H1 (cell line): ENCODE data around the gene PDPK1. TPM values are rescaled to one million over a fixed set of nuclear protein-coding genes. Genes with fewer than 3 reads are reported as not detected.
"Not testable (repeated sequence)": the region's sequence is repeated elsewhere in the genome, so short reads cannot be mapped to it uniquely, and the experiment has no call there.

Experiments used
- CTCF ChIA-PET: fragments of 300-600 bp; sonication (Branson Sonifier 250); formaldehyde crosslinking; loops from one replicate; lab custom pipeline; 2021; ENCODE audit not compliant: partially characterized antibody; lab: Charles Lee
- POLR2A ChIA-PET: fragments of 300-600 bp; sonication (Branson Sonifier 250); formaldehyde crosslinking; loops from one replicate; lab custom pipeline; 2021; ENCODE audit warnings: inconsistent platforms; ENCODE audit not compliant: partially characterized antibody; lab: Charles Lee
- DNase-seq, 2 experiments: peaks; one replicate each; pipeline versions ENCODE4 v3.0.0 to v3.0.0-alpha.2; 2010 to 2022; ENCODE audit warnings: low spot score in 2 of 2, low read depth in 1 of 2, mixed read lengths in 1 of 2
- FAIRE-seq: peaks from 2 replicates; lab custom pipeline; 2011; peaks lifted over from hg19 to GRCh38; lab: Jason Lieb, UNC
- H2AFZ ChIP-seq: 2 replicates; pipeline ENCODE4 v1.8.1; 2012; ENCODE audit warnings: low read length, inconsistent platforms
- H2AK5ac ChIP-seq: 2 replicates; pipeline ENCODE4 v1.6.1; 2013; ENCODE audit warnings: low read depth, low read length
- H2BK120ac ChIP-seq: replicated peaks from 2 replicates; pipeline ENCODE3; 2013; ENCODE audit warnings: low read depth, low read length, inconsistent platforms
- H2BK12ac ChIP-seq: 2 replicates; pipeline ENCODE4 v1.6.1; 2013; ENCODE audit warnings: low read depth, low read length
- H2BK15ac ChIP-seq: 2 replicates; pipeline ENCODE4 v1.6.1; 2013; ENCODE audit warnings: low read length
- H2BK20ac ChIP-seq: 2 replicates; pipeline ENCODE4 v1.6.1; 2013; ENCODE audit warnings: low read length
- H2BK5ac ChIP-seq: 2 replicates; pipeline ENCODE4 v1.6.1; 2013; ENCODE audit warnings: low read depth, low read length
- H3K14ac ChIP-seq: 2 replicates; pipeline ENCODE4 v1.6.1; 2013; ENCODE audit warnings: inconsistent platforms; ENCODE audit not compliant: insufficient read length
- H3K18ac ChIP-seq: 2 replicates; pipeline ENCODE4 v1.6.1; 2013; ENCODE audit warnings: low read length; ENCODE audit errors: extremely low read depth
- H3K23ac ChIP-seq: 2 replicates; pipeline ENCODE4 v1.6.1; 2013; ENCODE audit warnings: inconsistent platforms; ENCODE audit not compliant: insufficient read length
- H3K23me2 ChIP-seq: 2 replicates; pipeline ENCODE4 v1.6.1; 2013; ENCODE audit warnings: low read depth, low read length
- H3K27ac ChIP-seq: 2 replicates; pipeline ENCODE4 v1.6.1; 2011; ENCODE audit warnings: low read depth, low read length, inconsistent platforms
- H3K27me3 ChIP-seq, 4 experiments: replicated peaks in 1 of 4; 1 replicate in 1 of 4; 2 replicates in 3 of 4; pipeline versions ENCODE4 v1.6.1 to v1.8.1; 2011 to 2013; ENCODE audit warnings: low read length in 3 of 4, mild to moderate bottlenecking in 3 of 4, inconsistent platforms in 2 of 4, mixed read lengths in 2 of 4, moderate library complexity in 1 of 4; ENCODE audit not compliant: control insufficient read depth in 3 of 4, insufficient read depth in 3 of 4; ENCODE audit errors: extremely low read depth in 1 of 4
- H3K36me3 ChIP-seq, 4 experiments: 2 replicates each; pipeline versions ENCODE4 v1.6.1 to v1.8.1; 2011 to 2013; ENCODE audit warnings: mild to moderate bottlenecking in 4 of 4, low read length in 3 of 4, moderate library complexity in 2 of 4, control low read depth in 1 of 4, inconsistent platforms in 1 of 4; ENCODE audit not compliant: insufficient read depth in 4 of 4, control insufficient read depth in 2 of 4
- H3K4ac ChIP-seq: replicated peaks from 2 replicates; pipeline ENCODE3; 2013; ENCODE audit warnings: low read length, low read depth, mixed read lengths, inconsistent platforms; ENCODE audit not compliant: insufficient read length
- H3K4me1 ChIP-seq, 4 experiments: replicated peaks in 1 of 4; 1 replicate in 1 of 4; 2 replicates in 3 of 4; pipeline versions ENCODE4 v1.6.1 to v1.8.1; 2011 to 2013; ENCODE audit warnings: low read length in 3 of 4, inconsistent platforms in 2 of 4, mixed read lengths in 1 of 4; ENCODE audit not compliant: insufficient read depth in 4 of 4, control insufficient read depth in 3 of 4
- H3K4me2 ChIP-seq, 2 experiments: 2 replicates each; pipeline versions ENCODE4 v1.6.1 to v1.8.1; 2011 to 2013; ENCODE audit warnings: low read depth in 2 of 2, low read length in 2 of 2, control low read depth in 1 of 2, inconsistent platforms in 1 of 2, mild to moderate bottlenecking in 1 of 2; ENCODE audit not compliant: insufficient read depth in 1 of 2
- H3K4me3 ChIP-seq, 4 experiments: fragments of 200-600, 300-600 bp in 1 of 4; sonication (generic), shearing (Covaris generic), sonication (Bioruptor Twin) in 1 of 4; 2 replicates each; pipeline versions ENCODE4 v1.5.1 to v1.8.1; 2011 to 2016; ENCODE audit warnings: low read length in 4 of 4, low read depth in 3 of 4, control low read depth in 2 of 4, inconsistent platforms in 2 of 4, mild to moderate bottlenecking in 2 of 4, mixed read lengths in 1 of 4, moderate library complexity in 1 of 4; ENCODE audit not compliant: insufficient read depth in 2 of 4; ENCODE audit errors: extremely low read depth in 1 of 4
- H3K56ac ChIP-seq: replicated peaks from 2 replicates; pipeline ENCODE3; 2013; ENCODE audit warnings: low read depth, mild to moderate bottlenecking, mixed read lengths, low read length, inconsistent platforms; ENCODE audit not compliant: insufficient read length
- H3K79me1 ChIP-seq: 2 replicates; pipeline ENCODE4 v1.6.1; 2013; ENCODE audit warnings: low read depth, low read length, control low read depth
- H3K79me2 ChIP-seq, 2 experiments: 2 replicates each; pipeline versions ENCODE4 v1.6.1 to v1.8.1; 2012 to 2013; ENCODE audit warnings: low read length in 2 of 2, mild to moderate bottlenecking in 2 of 2, inconsistent platforms in 1 of 2; ENCODE audit not compliant: insufficient read depth in 2 of 2, control insufficient read depth in 1 of 2
- H3K9ac ChIP-seq, 4 experiments: replicated peaks in 1 of 4; 1 replicate in 1 of 4; 2 replicates in 3 of 4; pipeline versions ENCODE4 v1.6.1 to v1.8.1; 2011 to 2013; ENCODE audit warnings: low read depth in 3 of 4, low read length in 3 of 4, control low read depth in 2 of 4, mild to moderate bottlenecking in 2 of 4, moderate library complexity in 2 of 4, inconsistent platforms in 1 of 4; ENCODE audit errors: extremely low read depth in 1 of 4
- H3K9me3 ChIP-seq, 2 experiments: 2 replicates each; pipeline versions ENCODE4 v1.6.1 to v1.8.1; 2012 to 2013; ENCODE audit warnings: mild to moderate bottlenecking in 2 of 2, moderate library complexity in 2 of 2, control low read depth in 1 of 2, inconsistent platforms in 1 of 2, low read depth in 1 of 2, low read length in 1 of 2, mixed read lengths in 1 of 2; ENCODE audit not compliant: insufficient read depth in 2 of 2
- H4K20me1 ChIP-seq, 2 experiments: replicated peaks in 1 of 2; 2 replicates each; pipeline versions ENCODE3 to v1.8.1; 2011 to 2013; ENCODE audit warnings: inconsistent platforms in 2 of 2, low read length in 2 of 2, mild to moderate bottlenecking in 1 of 2; ENCODE audit not compliant: insufficient read depth in 2 of 2, control insufficient read depth in 1 of 2
- H4K5ac ChIP-seq: 2 replicates; pipeline ENCODE4 v1.6.1; 2013; ENCODE audit warnings: low read length, low read depth, mixed read lengths, inconsistent platforms; ENCODE audit not compliant: insufficient read length
- H4K8ac ChIP-seq: 2 replicates; pipeline ENCODE4 v1.8.0; 2013; ENCODE audit warnings: mild to moderate bottlenecking, moderate library complexity, low read length, inconsistent platforms; ENCODE audit not compliant: insufficient read depth; ENCODE audit errors: extremely low read depth
- H4K91ac ChIP-seq: replicated peaks from 2 replicates; pipeline ENCODE3; 2013; ENCODE audit warnings: low read length, mixed read lengths, inconsistent platforms; ENCODE audit not compliant: insufficient read length
- WGBS, 2 experiments: shearing (Covaris generic) in 1 of 2; methylation state at CpG; one replicate each; pipeline versions ENCODE4 v1.1.6 to v1.1.7; 2013 to 2015; ENCODE audit warnings: low lambda C conversion rate in 2 of 2, mixed read lengths in 2 of 2, inconsistent platforms in 1 of 2, low coverage in 1 of 2, missing lambda C conversion rate in 1 of 2; ENCODE audit not compliant: insufficient replicate concordance in 2 of 2, insufficient coverage in 1 of 2, insufficient read length in 1 of 2; ENCODE audit errors: extremely low coverage in 1 of 2, missing lambda C conversion rate in 1 of 2; 5-methylcytosine and 5-hydroxymethylcytosine counted together
- polyA plus RNA-seq, 7 experiments: library from polyadenylated mRNA; depleted of rRNA in 3 of 7; stranded (reverse) in 5 of 7; unstranded in 2 of 7; fragments of >200 nt in 5 of 7; fragments of 200-250 nt in 2 of 7; gene quantifications; 1 replicate in 5 of 7; 2 replicates in 1 of 7; 4 replicates in 1 of 7; pipeline versions ENCODE4 v1.2.1 to v1.2.3, GENCODE V29; 2011 to 2013; ENCODE audit warnings: missing spikeins in 2 of 7, mixed read lengths in 2 of 7
- total RNA-seq: library from RNA; stranded (reverse); fragmentation: NEBNext Ultra II Directional; extraction: Animal tissue kit (Norgen Biotek cat#: 25700); gene quantifications from 2 replicates; pipeline ENCODE4 v1.2.1, GENCODE V29; 2021

The PDPK1 gene
- total and polyA plus RNA-seq, 2 of the 8 experiments (the other 6 are each of a cell fraction or from before 2014, with no cell fraction given): 17.1 to 27.8 TPM

- 77% methylated on average over 13 of the region's 16 CpGs; no CpG with 5 or more reads in 1 of the 2 experiments for WGBS, 2 experiments
- not testable (repeated sequence) for H2AFZ ChIP-seq
- H4K20me1 ChIP-seq: peaks cover 0 to 13% of the 10 kb centered on the region in 2 experiments
Observed at GRCh38 chr16:2533142-2533755, 4.6 kb upstream of the PDPK1 start.

More at GRCh38 chr16:2533142-2533755, 4.6 kb upstream of the PDPK1 start:
- not testable (repeated sequence) for H3K23ac ChIP-seq, H2BK20ac ChIP-seq, H3K27me3 ChIP-seq, H4K5ac ChIP-seq, H3K18ac ChIP-seq, H3K9me3 ChIP-seq, H3K79me2 ChIP-seq, H3K4ac ChIP-seq, H3K56ac ChIP-seq, H2BK15ac ChIP-seq, H3K27ac ChIP-seq, H4K91ac ChIP-seq, H4K8ac ChIP-seq, FAIRE-seq, H3K79me1 ChIP-seq, DNase-seq, H3K14ac ChIP-seq, H2BK120ac ChIP-seq, H3K9ac ChIP-seq
- H3K4me2 ChIP-seq: peak overlapping the region; percentile 88 to 93
- 0 out of 2 replicates have a peak overlapping the region, but pooled peaks have one; percentile 91 for H2BK5ac ChIP-seq
- peaks cover 14% of the 10 kb centered on the region for H3K23me2 ChIP-seq
- H2AK5ac ChIP-seq: peak overlapping the region; percentile 65; the same call in 1 of the 2 replicates
- peaks cover 0 to 11% (median 7%) of the 10 kb centered on the region in 4 experiments; a peak in 4 of 7 replicates for H3K4me1 ChIP-seq
- POLR2A ChIA-PET: interaction anchor here (0.9 to 5.6 kb wide), 10 partner anchors 11 to 325 kb away, joined by 3 to 108 read pairs (median 8); partner anchors contain the start of genes AMDHD2, ATP6V0C, ECI1 and NTN3
- H3K36me3 ChIP-seq: peaks cover under 1 to 12% (median 2%) of the 10 kb centered on the region in 4 experiments; a peak in 5 of 8 replicates
- CTCF ChIA-PET: interaction anchor here (0.6 to 1.7 kb wide), 3 partner anchors 13 to 550 kb away, joined by 3 to 4 read pairs (median 3); partner anchors contain the start of gene AMDHD2
- 0 out of 2 replicates have a peak overlapping the region, but pooled peaks have one; percentile 39 for H2BK12ac ChIP-seq
- H3K4me3 ChIP-seq: peak overlapping the region; percentile 63 to 76 (median 72); a peak in 7 of 8 replicates
